ENCODE measurements around the gene TBC1D30. TPM values are rescaled to one million over a fixed set of nuclear protein-coding genes. Genes with fewer than 3 reads are reported as not detected.

TBC1D30 gene
- total and polyA plus RNA-seq, 4 donors, result 0.46 to 2.2 (median 0.70) TPM

DNA sequence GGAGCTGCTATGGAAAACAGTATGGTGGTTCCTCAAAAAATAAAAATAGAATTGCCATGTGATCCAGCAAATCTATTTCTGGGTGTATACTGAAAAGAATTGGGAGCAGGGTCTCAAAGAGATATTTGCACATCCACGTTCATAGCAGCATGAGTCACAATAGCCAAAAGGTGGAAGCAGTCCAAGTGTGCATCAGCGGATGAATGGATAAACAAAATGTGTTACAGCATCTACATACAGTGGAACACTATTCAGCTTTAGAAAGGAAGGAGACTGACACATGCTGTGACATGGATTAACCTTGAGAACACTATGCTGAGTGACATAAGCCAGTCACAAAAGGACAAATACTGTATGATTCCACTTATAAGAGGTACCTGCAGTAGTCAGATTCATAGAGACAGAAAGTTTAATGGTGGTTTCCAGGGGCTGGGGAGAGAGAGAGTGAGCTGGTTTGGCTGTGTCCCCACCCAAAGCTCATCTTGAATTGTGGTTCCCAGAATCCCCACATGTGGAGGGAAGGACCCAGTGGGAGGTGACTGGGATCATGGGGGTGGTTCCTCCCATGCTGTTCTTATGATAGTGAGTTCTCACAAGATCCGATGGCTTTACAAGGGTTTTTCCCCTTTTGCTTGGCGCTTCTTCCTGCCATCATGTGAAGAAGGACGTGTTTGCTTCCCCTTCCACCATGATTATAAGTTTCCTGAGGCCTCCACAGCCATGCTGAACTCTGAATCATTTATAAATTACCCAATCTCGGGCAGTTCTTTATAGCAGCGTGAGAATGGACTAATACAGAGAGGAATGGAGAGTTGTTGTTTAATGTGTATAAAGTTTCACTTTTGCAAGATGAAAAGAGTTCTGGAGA lies 17.6 kb upstream of the TBC1D30 start:
- 77% methylated on average over 7 of the region's 7 CpGs for WGBS

DNA sequence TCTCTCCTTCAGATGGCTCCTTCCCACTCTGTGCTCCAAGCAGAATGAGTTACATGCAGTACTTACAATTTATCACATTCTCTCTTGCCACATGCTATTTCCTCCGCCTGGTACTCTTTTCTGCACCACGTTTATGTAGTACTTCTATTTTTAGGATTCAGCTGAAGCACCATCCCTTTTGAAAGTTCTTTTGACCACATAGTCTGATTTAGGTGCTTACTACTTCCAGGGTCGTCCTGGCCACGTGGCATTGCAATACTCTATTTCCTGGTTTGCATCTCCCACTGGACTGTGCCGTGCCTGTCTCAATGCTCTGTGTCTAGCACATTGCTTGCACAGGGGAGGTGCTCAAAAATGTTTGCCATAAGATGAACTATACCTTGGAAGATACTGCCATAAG lies 16.3 kb upstream of the TBC1D30 start:
- Histone ChIP-seq H3K9me3 (ENCODE audit: control insufficient read depth in 4 of 4, low read length in 3 of 4) (no peaks in the 10 kb centered on the region), H3K27me3 (ENCODE audit: control insufficient read depth in 4 of 4, insufficient read depth in 4 of 4, low read length in 3 of 4) (no peaks in the 10 kb centered on the region), H3K36me3 (ENCODE audit: control insufficient read depth in 4 of 4, insufficient read depth in 3 of 4, low read depth in 1 of 4, low read length in 3 of 4) (no peaks in the 10 kb centered on the region), H3K4me1 (ENCODE audit: control insufficient read depth in 4 of 4, insufficient read depth in 4 of 4, low read length in 3 of 4) (no peaks in the 10 kb centered on the region), H3K27ac (ENCODE audit: low read depth in 1 of 2, low read length in 2 of 2) (no peak overlapping the region), H3K4me3 (ENCODE audit: low read depth in 1 of 3, low read length in 3 of 3) (no peak overlapping the region), H3K9ac (ENCODE audit: low read depth in 1 of 2, low read length in 2 of 2) (no peak overlapping the region)
- TF ChIP-seq, protein P1, sequence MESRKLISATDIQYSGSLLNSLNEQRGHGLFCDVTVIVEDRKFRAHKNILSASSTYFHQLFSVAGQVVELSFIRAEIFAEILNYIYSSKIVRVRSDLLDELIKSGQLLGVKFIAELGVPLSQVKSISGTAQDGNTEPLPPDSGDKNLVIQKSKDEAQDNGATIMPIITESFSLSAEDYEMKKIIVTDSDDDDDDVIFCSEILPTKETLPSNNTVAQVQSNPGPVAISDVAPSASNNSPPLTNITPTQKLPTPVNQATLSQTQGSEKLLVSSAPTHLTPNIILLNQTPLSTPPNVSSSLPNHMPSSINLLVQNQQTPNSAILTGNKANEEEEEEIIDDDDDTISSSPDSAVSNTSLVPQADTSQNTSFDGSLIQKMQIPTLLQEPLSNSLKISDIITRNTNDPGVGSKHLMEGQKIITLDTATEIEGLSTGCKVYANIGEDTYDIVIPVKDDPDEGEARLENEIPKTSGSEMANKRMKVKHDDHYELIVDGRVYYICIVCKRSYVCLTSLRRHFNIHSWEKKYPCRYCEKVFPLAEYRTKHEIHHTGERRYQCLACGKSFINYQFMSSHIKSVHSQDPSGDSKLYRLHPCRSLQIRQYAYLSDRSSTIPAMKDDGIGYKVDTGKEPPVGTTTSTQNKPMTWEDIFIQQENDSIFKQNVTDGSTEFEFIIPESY (IDR thresholded peaks at IDR 0.05), result no peak
- TF ChIP-seq JUND (IDR thresholded peaks at IDR 0.05), result no peak
- 61% methylated on average over 5 of the region's 5 CpGs for WGBS
- no peak for DNase-seq (ENCODE audit: low spot score)

More for the DNA sequence above, 17.6 kb upstream of the TBC1D30 start:
- H3K4me1 ChIP-seq (ENCODE audit: control insufficient read depth in 4 of 4, insufficient read depth in 4 of 4, low read length in 3 of 4), result peaks cover 0 to 3% (median 1%) of the 10 kb centered on the region in 4 donors
- H3K36me3 ChIP-seq (ENCODE audit: control insufficient read depth in 4 of 4, insufficient read depth in 3 of 4, low read depth in 1 of 4, low read length in 3 of 4), result no peaks in the 10 kb centered on the region
- no peaks in the 10 kb centered on the region for H3K27me3 ChIP-seq (ENCODE audit: control insufficient read depth in 4 of 4, insufficient read depth in 4 of 4, low read length in 3 of 4)
- no peak overlapping the region for H3K27ac ChIP-seq (ENCODE audit: low read depth in 1 of 2, low read length in 2 of 2)
- H3K4me3 ChIP-seq (ENCODE audit: low read depth in 1 of 3, low read length in 3 of 3), result no peak overlapping the region
- H3K9ac ChIP-seq (ENCODE audit: low read depth in 1 of 2, low read length in 2 of 2), result no peak overlapping the region
- TF ChIP-seq HNF4A (conservative IDR thresholded peaks at IDR 0.05), result no peak
- TF ChIP-seq, protein P2, sequence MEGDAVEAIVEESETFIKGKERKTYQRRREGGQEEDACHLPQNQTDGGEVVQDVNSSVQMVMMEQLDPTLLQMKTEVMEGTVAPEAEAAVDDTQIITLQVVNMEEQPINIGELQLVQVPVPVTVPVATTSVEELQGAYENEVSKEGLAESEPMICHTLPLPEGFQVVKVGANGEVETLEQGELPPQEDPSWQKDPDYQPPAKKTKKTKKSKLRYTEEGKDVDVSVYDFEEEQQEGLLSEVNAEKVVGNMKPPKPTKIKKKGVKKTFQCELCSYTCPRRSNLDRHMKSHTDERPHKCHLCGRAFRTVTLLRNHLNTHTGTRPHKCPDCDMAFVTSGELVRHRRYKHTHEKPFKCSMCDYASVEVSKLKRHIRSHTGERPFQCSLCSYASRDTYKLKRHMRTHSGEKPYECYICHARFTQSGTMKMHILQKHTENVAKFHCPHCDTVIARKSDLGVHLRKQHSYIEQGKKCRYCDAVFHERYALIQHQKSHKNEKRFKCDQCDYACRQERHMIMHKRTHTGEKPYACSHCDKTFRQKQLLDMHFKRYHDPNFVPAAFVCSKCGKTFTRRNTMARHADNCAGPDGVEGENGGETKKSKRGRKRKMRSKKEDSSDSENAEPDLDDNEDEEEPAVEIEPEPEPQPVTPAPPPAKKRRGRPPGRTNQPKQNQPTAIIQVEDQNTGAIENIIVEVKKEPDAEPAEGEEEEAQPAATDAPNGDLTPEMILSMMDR (IDR thresholded peaks at IDR 0.05; ENCODE audit: low read depth, low read length, missing input control), result no peak
- TF ChIP-seq, protein P3, sequence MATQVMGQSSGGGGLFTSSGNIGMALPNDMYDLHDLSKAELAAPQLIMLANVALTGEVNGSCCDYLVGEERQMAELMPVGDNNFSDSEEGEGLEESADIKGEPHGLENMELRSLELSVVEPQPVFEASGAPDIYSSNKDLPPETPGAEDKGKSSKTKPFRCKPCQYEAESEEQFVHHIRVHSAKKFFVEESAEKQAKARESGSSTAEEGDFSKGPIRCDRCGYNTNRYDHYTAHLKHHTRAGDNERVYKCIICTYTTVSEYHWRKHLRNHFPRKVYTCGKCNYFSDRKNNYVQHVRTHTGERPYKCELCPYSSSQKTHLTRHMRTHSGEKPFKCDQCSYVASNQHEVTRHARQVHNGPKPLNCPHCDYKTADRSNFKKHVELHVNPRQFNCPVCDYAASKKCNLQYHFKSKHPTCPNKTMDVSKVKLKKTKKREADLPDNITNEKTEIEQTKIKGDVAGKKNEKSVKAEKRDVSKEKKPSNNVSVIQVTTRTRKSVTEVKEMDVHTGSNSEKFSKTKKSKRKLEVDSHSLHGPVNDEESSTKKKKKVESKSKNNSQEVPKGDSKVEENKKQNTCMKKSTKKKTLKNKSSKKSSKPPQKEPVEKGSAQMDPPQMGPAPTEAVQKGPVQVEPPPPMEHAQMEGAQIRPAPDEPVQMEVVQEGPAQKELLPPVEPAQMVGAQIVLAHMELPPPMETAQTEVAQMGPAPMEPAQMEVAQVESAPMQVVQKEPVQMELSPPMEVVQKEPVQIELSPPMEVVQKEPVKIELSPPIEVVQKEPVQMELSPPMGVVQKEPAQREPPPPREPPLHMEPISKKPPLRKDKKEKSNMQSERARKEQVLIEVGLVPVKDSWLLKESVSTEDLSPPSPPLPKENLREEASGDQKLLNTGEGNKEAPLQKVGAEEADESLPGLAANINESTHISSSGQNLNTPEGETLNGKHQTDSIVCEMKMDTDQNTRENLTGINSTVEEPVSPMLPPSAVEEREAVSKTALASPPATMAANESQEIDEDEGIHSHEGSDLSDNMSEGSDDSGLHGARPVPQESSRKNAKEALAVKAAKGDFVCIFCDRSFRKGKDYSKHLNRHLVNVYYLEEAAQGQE (IDR thresholded peaks at IDR 0.05), result no peak
- no peak for TF ChIP-seq EGR1 (IDR thresholded peaks at IDR 0.05; ENCODE audit: low read depth in 2 of 2)
- TF ChIP-seq RXRA (IDR thresholded peaks at IDR 0.05), result no peak
- no peak for TF ChIP-seq JUND (IDR thresholded peaks at IDR 0.05)
- TF ChIP-seq, protein P1 (IDR thresholded peaks at IDR 0.05), result no peak
- no peak for TF ChIP-seq YY1 (IDR thresholded peaks at IDR 0.05)
- TF ChIP-seq RAD21 (IDR thresholded peaks at IDR 0.05), result no peak
- TF ChIP-seq SP1 (IDR thresholded peaks at IDR 0.05), result no peak
- TF ChIP-seq NR2F2 (IDR thresholded peaks at IDR 0.05), result no peak
- no peak for TF ChIP-seq GABPA (IDR thresholded peaks at IDR 0.05 in 1 of 2, conservative IDR thresholded peaks at IDR 0.05 in 1 of 2)
- TF ChIP-seq, protein P4, sequence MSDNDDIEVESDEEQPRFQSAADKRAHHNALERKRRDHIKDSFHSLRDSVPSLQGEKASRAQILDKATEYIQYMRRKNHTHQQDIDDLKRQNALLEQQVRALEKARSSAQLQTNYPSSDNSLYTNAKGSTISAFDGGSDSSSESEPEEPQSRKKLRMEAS (IDR thresholded peaks at IDR 0.05), result no peak
- DNase-seq (ENCODE audit: low spot score), result no peak
- no peaks in the 10 kb centered on the region for H3K9me3 ChIP-seq (ENCODE audit: control insufficient read depth in 4 of 4, low read length in 3 of 4)
